HFFc6 (cell line): ENCODE measurements around the gene NOS1. TPM values are rescaled to one million over a fixed set of nuclear protein-coding genes. Genes with fewer than 3 reads are reported as not detected.
"Not testable (repeated sequence)": the region's sequence is repeated elsewhere in the genome, so short reads cannot be mapped to it uniquely, and the experiment has no call there.

Source experiments
- DNase-seq: peaks from one replicate; pipeline ENCODE4 v3.0.0-alpha.2; 2018
- H3K27ac Mint-ChIP-seq: 2 replicates; pipeline ENCODE4 v1.8.0; 2020; ENCODE audit warnings: mild to moderate bottlenecking, mixed read lengths
- H3K27me3 Mint-ChIP-seq: 2 replicates; pipeline ENCODE4 v1.8.0; 2021; ENCODE audit warnings: mild to moderate bottlenecking, moderate library complexity, mixed read lengths; ENCODE audit not compliant: insufficient read depth
- H3K36me3 Mint-ChIP-seq: 2 replicates; pipeline ENCODE4 v1.8.0; 2021; ENCODE audit warnings: low read depth, mixed read lengths
- H3K4me1 Mint-ChIP-seq: 2 replicates; pipeline ENCODE4 v1.8.0; 2020; ENCODE audit warnings: low read depth, mixed read lengths
- H3K4me3 Mint-ChIP-seq: 2 replicates; pipeline ENCODE4 v1.8.0; 2020; ENCODE audit warnings: mild to moderate bottlenecking, moderate library complexity, mixed read lengths
- H3K9me3 Mint-ChIP-seq: 2 replicates; pipeline ENCODE4 v1.8.0; 2020; ENCODE audit warnings: mild to moderate bottlenecking, mixed read lengths
- CTCF ChIP-seq: fragments of 200-600 bp; sonication (generic); IDR thresholded peaks from 2 replicates; pipeline ENCODE4 v1.5.0; 2021; ENCODE audit warnings: antibody characterized with exemption, mild to moderate bottlenecking
- total RNA-seq, 6 experiments: library from RNA; stranded (reverse); fragmentation: NEBNext Ultra II Directional; extraction: Animal tissue kit (Norgen Biotek cat#: 25700); gene quantifications; 2 replicates in 1 of 6; 3 replicates in 5 of 6; pipeline ENCODE4 v1.2.3, GENCODE V29; 2021

The NOS1 gene
- total RNA-seq, 6 experiments from 2014 or later, result not detected

GRCh38 chr12:117188121-117188665, 173.2 kb downstream of the NOS1 start:
- Mint-ChIP-seq H3K27ac (no peak overlapping the region), H3K4me1 (peaks cover 21% of the 10 kb centered on the region), H3K27me3 (no peaks in the 10 kb centered on the region), H3K36me3 (peaks cover 23% of the 10 kb centered on the region), H3K4me3 (peak overlapping the region; percentile 89), H3K9me3 (no peaks in the 10 kb centered on the region; the same call in 1 of the 2 replicates)
- DNase-seq, result no peak
- no peak for TF ChIP-seq CTCF

DNA sequence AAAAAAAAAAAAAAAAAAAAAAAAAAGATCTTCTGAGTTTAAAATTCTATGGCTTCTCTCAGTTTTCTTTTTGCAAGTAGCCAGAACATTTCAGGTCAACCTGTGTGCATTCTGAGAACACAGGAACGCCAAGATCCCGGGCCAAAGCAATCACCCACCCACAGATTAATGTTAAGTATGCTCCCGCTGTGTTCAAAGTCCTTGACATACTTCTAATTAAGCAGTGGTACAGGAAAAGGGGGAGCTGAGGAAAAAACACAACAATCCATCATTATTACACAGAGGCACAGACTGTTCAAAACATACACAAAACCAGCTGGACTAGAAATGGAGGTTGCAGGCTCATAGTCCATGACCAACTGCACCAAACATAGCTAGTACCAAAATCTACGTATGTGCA, 174.0 kb downstream of the NOS1 start:
- TF ChIP-seq CTCF, result no peak
- Mint-ChIP-seq H3K27me3 (no peaks in the 10 kb centered on the region), H3K9me3 (no peaks in the 10 kb centered on the region; the same call in 1 of the 2 replicates), H3K4me1 (peaks cover 21% of the 10 kb centered on the region), H3K36me3 (peaks cover 23% of the 10 kb centered on the region), H3K4me3 (no peak overlapping the region), H3K27ac (no peak overlapping the region)
- DNase-seq, result no peak

DNA sequence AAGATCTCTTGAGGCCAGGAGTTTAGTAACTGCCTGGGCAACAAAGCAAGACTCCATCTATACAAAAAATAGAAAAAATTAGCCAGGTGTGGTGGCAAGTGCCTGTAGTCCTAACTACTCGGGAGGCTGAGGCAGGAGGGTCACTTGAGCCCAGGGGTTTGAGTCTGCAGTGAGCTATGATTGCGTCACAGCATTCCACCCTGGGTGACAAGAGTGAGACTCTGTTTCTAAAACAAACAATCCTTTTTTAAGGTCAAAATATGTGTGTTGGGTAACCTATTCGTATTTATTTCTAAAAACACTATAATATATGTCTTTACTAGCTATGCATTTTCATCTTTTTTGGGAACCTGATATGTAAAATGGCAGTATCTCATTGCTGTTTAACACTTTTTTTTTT, 178.6 kb downstream of the NOS1 start:
- TF ChIP-seq CTCF, result no peak
- peaks cover 4% of the 10 kb centered on the region for H3K9me3 Mint-ChIP-seq
- H3K27ac Mint-ChIP-seq, result no peak overlapping the region
- peaks cover 57% of the 10 kb centered on the region for H3K36me3 Mint-ChIP-seq
- no peaks in the 10 kb centered on the region for H3K27me3 Mint-ChIP-seq
- H3K4me1 Mint-ChIP-seq, result peaks cover 2% of the 10 kb centered on the region; the same call in 1 of the 2 replicates
- H3K4me3 Mint-ChIP-seq, result no peak overlapping the region
- DNase-seq, result no peak

DNA sequence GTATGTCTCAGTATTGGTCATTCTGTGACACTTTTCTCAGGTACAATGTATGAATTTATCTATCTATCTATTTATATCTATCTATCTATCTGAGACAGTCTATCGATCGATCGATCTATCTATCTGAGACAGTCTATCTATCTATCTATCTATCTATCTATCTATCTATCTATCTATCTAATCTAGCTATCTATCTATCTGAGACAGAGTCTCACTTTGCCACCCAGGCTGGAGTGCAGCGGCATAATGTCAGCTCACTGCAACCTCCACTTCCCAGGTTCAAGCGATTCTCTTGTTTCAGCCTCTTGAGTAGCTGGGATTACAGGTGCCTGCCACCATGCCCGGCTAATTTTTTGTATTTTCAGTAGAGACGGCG, 180.0 kb downstream of the NOS1 start:
- not testable (repeated sequence) for DNase-seq, H3K27ac Mint-ChIP-seq, H3K4me1 Mint-ChIP-seq, H3K9me3 Mint-ChIP-seq, H3K4me3 Mint-ChIP-seq, H3K27me3 Mint-ChIP-seq
- peaks cover 52% of the 10 kb centered on the region for H3K36me3 Mint-ChIP-seq

GRCh38 chr12:117180758-117181467, 180.5 kb downstream of the NOS1 start:
- peaks cover 4% of the 10 kb centered on the region for H3K9me3 Mint-ChIP-seq
- no peak for TF ChIP-seq CTCF
- H3K27me3 Mint-ChIP-seq, result no peaks in the 10 kb centered on the region
- no peak overlapping the region for H3K27ac Mint-ChIP-seq
- peaks cover 57% of the 10 kb centered on the region for H3K36me3 Mint-ChIP-seq
- DNase-seq, result no peak
- H3K4me3 Mint-ChIP-seq, result no peak overlapping the region
- H3K4me1 Mint-ChIP-seq, result no peaks in the 10 kb centered on the region

DNA sequence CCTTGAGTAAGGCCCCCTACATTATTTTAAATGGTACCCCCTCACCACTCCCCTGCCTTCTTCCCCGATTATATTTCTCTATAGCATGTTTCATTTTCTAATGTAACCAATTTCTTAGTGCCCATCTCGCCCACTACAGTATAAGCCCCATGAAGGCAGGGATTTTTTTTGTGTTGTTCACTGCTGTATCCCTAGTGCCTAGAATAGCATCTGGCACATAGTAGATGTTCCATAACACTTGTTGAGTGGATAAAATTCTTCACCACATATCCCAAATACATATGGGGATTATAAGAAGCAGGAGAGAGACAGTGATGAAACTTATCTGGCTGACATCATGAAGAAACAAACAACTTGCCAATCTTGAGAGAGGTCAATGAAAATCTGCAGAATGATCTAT, 182.7 kb downstream of the NOS1 start:
- no peak overlapping the region for H3K4me3 Mint-ChIP-seq
- no peaks in the 10 kb centered on the region for H3K4me1 Mint-ChIP-seq
- H3K36me3 Mint-ChIP-seq, result peaks cover 52% of the 10 kb centered on the region
- H3K9me3 Mint-ChIP-seq, result peaks cover 4% of the 10 kb centered on the region
- H3K27me3 Mint-ChIP-seq, result no peaks in the 10 kb centered on the region
- TF ChIP-seq CTCF, result no peak
- DNase-seq, result no peak
- no peak overlapping the region for H3K27ac Mint-ChIP-seq
